Measurements from ENCODE around the gene PCDH1.

GRCh38 chr5:141817631-141818030 is 60.6 kb downstream of the PCDH1 start:
- TF ChIP-seq OSR1 (CRISPR knock-in tag; IDR thresholded peaks at IDR 0.05) (no peak), PPARA (CRISPR knock-in tag; IDR thresholded peaks at IDR 0.05; ENCODE audit: borderline replicate concordance) (no peak), ESRRG (CRISPR knock-in tag; IDR thresholded peaks at IDR 0.05) (no peak), ZFP30 (CRISPR knock-in tag; IDR thresholded peaks at IDR 0.05) (no peak), ARNTL (CRISPR knock-in tag; IDR thresholded peaks at IDR 0.05; ENCODE audit: borderline replicate concordance, low read depth) (no peak), ZNF70 (CRISPR knock-in tag; IDR thresholded peaks at IDR 0.05) (no peak), CREB5 (CRISPR knock-in tag; IDR thresholded peaks at IDR 0.05; ENCODE audit: low read depth) (no peak)

Data from SK-N-SH treated with all-trans-retinoic acid at 6 μM for 48 hours (cell line).